Nucleus accumbens (tissue), 56 donors: ENCODE data around the gene SPATS2.
"Not testable (repeated sequence)": the region's sequence is repeated elsewhere in the genome, so short reads cannot be mapped to it uniquely, and the experiment has no call there.

Source experiments
- DNase-seq, 56 donors: peaks; one replicate each; lab custom pipeline; 2025; lab: John Stamatoyannopoulos, UW

The SPATS2 gene

GRCh38 chr12:49501895-49502294, 134.6 kb downstream of the SPATS2 start:
- no peak for DNase-seq

GRCh38 chr12:49502590-49502989, 135.3 kb downstream of the SPATS2 start:
- DNase-seq, result no peak

GRCh38 chr12:49503674-49504180, 136.5 kb downstream of the SPATS2 start:
- DNase-seq, result no peak

GRCh38 chr12:49505672-49506071, 138.4 kb downstream of the SPATS2 start:
- no peak for DNase-seq

GRCh38 chr12:49507139-49507538, 139.9 kb downstream of the SPATS2 start:
- no peak for DNase-seq

GRCh38 chr12:49509681-49510080, 142.4 kb downstream of the SPATS2 start:
- DNase-seq, result not testable (repeated sequence)

GRCh38 chr12:49511410-49511809, 144.1 kb downstream of the SPATS2 start:
- no peak for DNase-seq

GRCh38 chr12:49512546-49512945, 145.3 kb downstream of the SPATS2 start:
- no peak for DNase-seq

GRCh38 chr12:49515266-49515665, 148.0 kb downstream of the SPATS2 start:
- no peak for DNase-seq

- no peak for DNase-seq
Measured at GRCh38 chr12:49518914-49519573, 151.8 kb downstream of the SPATS2 start.

- no peak for DNase-seq
Measured at GRCh38 chr12:49519574-49519936, 152.3 kb downstream of the SPATS2 start.

- peak in 7 of 56 donors; percentile 16 to 36 (median 28) for DNase-seq
Measured at GRCh38 chr12:49521389-49521788, 154.1 kb downstream of the SPATS2 start.

- no peak for DNase-seq
Measured at GRCh38 chr12:49524660-49525324, 157.5 kb downstream of the SPATS2 start.

GRCh38 chr12:49525942-49526341, 158.7 kb downstream of the SPATS2 start:
- DNase-seq, result no peak

GRCh38 chr12:49527361-49528130, 160.3 kb downstream of the SPATS2 start:
- no peak for DNase-seq

- no peak for DNase-seq
Measured at GRCh38 chr12:49529414-49529813, 162.2 kb downstream of the SPATS2 start.

GRCh38 chr12:49531745-49532144, 164.5 kb downstream of the SPATS2 start:
- DNase-seq, result no peak

GRCh38 chr12:49533331-49533730, 166.1 kb downstream of the SPATS2 start:
- no peak for DNase-seq

- DNase-seq, result not testable (repeated sequence)
Measured at GRCh38 chr12:49534122-49534521, 166.9 kb downstream of the SPATS2 start.

GRCh38 chr12:49534731-49535278, 167.5 kb downstream of the SPATS2 start:
- DNase-seq, result peak in 4 of 56 donors; percentile 27 to 45 (median 34)

- no peak for DNase-seq
Measured at GRCh38 chr12:49535921-49536525, 168.8 kb downstream of the SPATS2 start.
